Activated CD4-positive, alpha-beta T cell treated with anti-CD3 and anti-CD28 coated beads for 36 hours (primary cell): ENCODE results near the gene KERA. TPM values are rescaled to one million over a fixed set of nuclear protein-coding genes. Genes with fewer than 3 reads are reported as not detected.
"Not testable (repeated sequence)": the region's sequence is repeated elsewhere in the genome, so short reads cannot be mapped to it uniquely, and the experiment has no call there.

ENCODE experiments used
- ATAC-seq: fragments of 200-7000 bp; cut with Tn5 transposase; one replicate; pipeline ENCODE4 v1.10.0; 2021; ENCODE audit warnings: mild to moderate bottlenecking, moderate library complexity
- CTCF ChIA-PET: fragments of 350-600 bp; sonication (Branson Sonifier 250); formaldehyde crosslinking; loops from one replicate; lab custom pipeline; 2021; ENCODE audit warnings: antibody characterized with exemption; lab: Charles Lee
- POLR2A ChIA-PET: fragments of 350-600 bp; sonication (Branson Sonifier 250); formaldehyde crosslinking; loops from one replicate; lab custom pipeline; 2021; ENCODE audit warnings: antibody characterized with exemption, inconsistent platforms; lab: Charles Lee
- DNase-seq: peaks from one replicate; pipeline ENCODE4 v3.0.0-alpha.2; 2020
- H3K27ac Mint-ChIP-seq: one replicate; pipeline ENCODE4 v1.8.0; 2021; ENCODE audit warnings: mixed read lengths
- H3K27me3 Mint-ChIP-seq: one replicate; pipeline ENCODE4 v1.8.0; 2021; ENCODE audit warnings: mixed read lengths
- H3K36me3 Mint-ChIP-seq: one replicate; pipeline ENCODE4 v1.8.0; 2021; ENCODE audit warnings: low read depth, mixed read lengths
- H3K4me1 Mint-ChIP-seq: one replicate; pipeline ENCODE4 v1.8.0; 2021; ENCODE audit warnings: mixed read lengths
- H3K4me3 Mint-ChIP-seq: one replicate; pipeline ENCODE4 v1.8.0; 2021; ENCODE audit warnings: mild to moderate bottlenecking, moderate library complexity, mixed read lengths
- H3K9me3 Mint-ChIP-seq: one replicate; pipeline ENCODE4 v1.8.0; 2021; ENCODE audit warnings: low read depth, mixed read lengths
- intact Hi-C, 2 experiments: fragments of 100-400 bp; cut with DNase I in 1 of 2; cut with micrococcal nuclease in 1 of 2; formaldehyde crosslinking; loops; one replicate each; pipeline versions ENCODE4 v1.14.2 to v1.15.1; 2022 to 2024; cut with DNase I, micrococcal nuclease
- total RNA-seq, 2 experiments: library from RNA; stranded (reverse); gene quantifications; one replicate each; pipeline ENCODE4 v1.2.3, GENCODE V29; 2021

Gene KERA
- total RNA-seq, 2 experiments from 2014 or later: not detected

GRCh38 chr12:91094957-91095356, 37.1 kb upstream of the KERA start:
- DNase-seq (no peak), ATAC-seq (no peak)
- Mint-ChIP-seq H3K27me3 (peaks cover 8% of the 10 kb centered on the region), H3K4me3 (no peak overlapping the region), H3K4me1 (no peaks in the 10 kb centered on the region), H3K9me3 (peaks cover 6% of the 10 kb centered on the region), H3K36me3 (no peaks in the 10 kb centered on the region), H3K27ac (no peak overlapping the region)
- intact Hi-C loops: no loop called here
- CTCF ChIA-PET: interaction anchor here (0.6 kb wide), 1 partner anchor 1615 kb away, joined by 3 read pairs; no protein-coding TSS in a partner anchor
- POLR2A ChIA-PET: no interaction called here

DNA sequence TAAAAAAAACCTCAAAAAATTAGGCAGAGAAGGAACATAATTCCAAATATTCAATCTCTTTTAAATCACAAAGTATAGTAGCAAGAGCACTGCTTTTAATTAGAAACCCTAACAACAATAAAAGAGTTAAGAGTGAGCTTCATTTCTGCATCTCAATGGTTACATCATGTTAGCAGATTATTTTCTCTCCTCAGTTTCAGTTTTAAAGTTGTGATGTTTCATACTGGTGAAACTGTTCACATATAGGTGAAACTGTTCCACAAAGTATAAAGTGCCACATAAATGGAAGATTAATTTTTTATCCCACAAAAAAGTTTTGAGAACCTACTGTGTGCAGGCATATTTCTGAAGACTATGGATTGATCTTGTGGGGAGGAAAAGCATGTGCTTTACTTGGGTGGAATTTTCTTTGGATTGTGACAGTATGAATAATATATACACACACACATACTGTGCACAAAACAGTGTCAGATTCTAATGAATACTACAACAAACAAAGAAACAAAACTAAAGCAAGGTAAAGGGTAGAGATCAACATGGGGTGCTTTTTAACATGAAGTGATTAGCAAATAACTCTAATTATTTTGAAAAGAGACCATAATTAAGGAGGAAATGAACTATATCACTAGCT, 36.3 kb upstream of the KERA start:
- H3K27ac Mint-ChIP-seq: no peak overlapping the region
- no peak overlapping the region for H3K4me3 Mint-ChIP-seq
- DNase-seq (no peak), ATAC-seq (no peak)
- intact Hi-C loops: no loop called here
- H3K4me1 Mint-ChIP-seq: no peaks in the 10 kb centered on the region
- ChIA-PET POLR2A (no interaction called here), CTCF (interaction anchor here (0.6 kb wide), 1 partner anchor 1614 kb away, joined by 3 read pairs; no protein-coding TSS in a partner anchor)
- H3K36me3 Mint-ChIP-seq: no peaks in the 10 kb centered on the region
- H3K27me3 Mint-ChIP-seq: peaks cover 6% of the 10 kb centered on the region
- peaks cover 12% of the 10 kb centered on the region for H3K9me3 Mint-ChIP-seq

GRCh38 chr12:91093341-91093740, 35.5 kb upstream of the KERA start:
- intact Hi-C loops: no loop called here
- CTCF ChIA-PET: no interaction called here
- Mint-ChIP-seq H3K4me1 (no peaks in the 10 kb centered on the region), H3K27ac (no peak overlapping the region), H3K36me3 (no peaks in the 10 kb centered on the region), H3K4me3 (no peak overlapping the region), H3K9me3 (peaks cover 14% of the 10 kb centered on the region), H3K27me3 (peaks cover 6% of the 10 kb centered on the region)
- no peak for DNase-seq
- POLR2A ChIA-PET: no interaction called here
- no peak for ATAC-seq

GRCh38 chr12:91091916-91092715, 34.3 kb upstream of the KERA start:
- H3K4me1 Mint-ChIP-seq: no peaks in the 10 kb centered on the region
- no peak overlapping the region for H3K4me3 Mint-ChIP-seq
- H3K27me3 Mint-ChIP-seq: peaks cover 6% of the 10 kb centered on the region
- ATAC-seq: no peak
- DNase-seq: no peak
- CTCF ChIA-PET: interaction anchor here (0.6 kb wide), 1 partner anchor 16 kb away, joined by 3 read pairs; no protein-coding TSS in a partner anchor
- no peak overlapping the region for H3K27ac Mint-ChIP-seq
- POLR2A ChIA-PET: no interaction called here
- H3K9me3 Mint-ChIP-seq: peaks cover 14% of the 10 kb centered on the region
- H3K36me3 Mint-ChIP-seq: no peaks in the 10 kb centered on the region
- intact Hi-C loops: no loop called here

DNA sequence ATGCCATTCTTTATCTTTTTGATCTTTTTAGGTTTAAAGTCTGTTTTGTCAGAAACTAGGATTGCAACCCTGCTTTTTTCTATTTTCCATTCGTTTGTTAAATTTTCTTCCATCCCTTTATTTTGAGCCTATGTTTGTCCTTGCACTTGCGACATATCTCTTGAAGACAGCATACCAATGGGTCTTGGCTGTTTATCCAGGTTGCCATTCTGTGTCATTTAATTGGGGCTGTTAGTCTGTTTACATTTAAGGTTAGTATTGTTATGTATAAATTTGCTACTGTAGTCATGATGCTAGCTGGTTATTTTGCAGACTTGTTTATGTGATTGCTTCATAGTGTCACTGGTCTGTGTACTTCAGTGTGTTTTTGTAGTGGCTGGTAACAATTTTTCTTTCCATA, 32.1 kb upstream of the KERA start:
- H3K36me3 Mint-ChIP-seq, DNase-seq, ATAC-seq, H3K27ac Mint-ChIP-seq, intact Hi-C loops, POLR2A ChIA-PET, H3K4me1 Mint-ChIP-seq, H3K4me3 Mint-ChIP-seq, H3K27me3 Mint-ChIP-seq: not testable (repeated sequence)
- H3K9me3 Mint-ChIP-seq: peaks cover 14% of the 10 kb centered on the region
- CTCF ChIA-PET: interaction anchor here (0.7 kb wide), 1 partner anchor 819 kb away, joined by 4 read pairs; no protein-coding TSS in a partner anchor

- no peak for DNase-seq
- no peak overlapping the region for H3K27ac Mint-ChIP-seq
- peaks cover 2% of the 10 kb centered on the region for H3K27me3 Mint-ChIP-seq
- no peak overlapping the region for H3K4me3 Mint-ChIP-seq
- H3K9me3 Mint-ChIP-seq: no peaks in the 10 kb centered on the region
- intact Hi-C loops: no loop called here
- ChIA-PET CTCF (interaction anchor here (0.6 kb wide), 1 partner anchor 170 kb away, joined by 3 read pairs; no protein-coding TSS in a partner anchor), POLR2A (no interaction called here)
- H3K4me1 Mint-ChIP-seq: no peaks in the 10 kb centered on the region
- ATAC-seq: no peak
- H3K36me3 Mint-ChIP-seq: no peaks in the 10 kb centered on the region
These were observed 22.2 kb upstream of the KERA start for GRCh38 chr12:91080041-91080440.

- POLR2A ChIA-PET: no interaction called here
These were observed 20.7 kb upstream of the KERA start for GRCh38 chr12:91078501-91078900.

DNA sequence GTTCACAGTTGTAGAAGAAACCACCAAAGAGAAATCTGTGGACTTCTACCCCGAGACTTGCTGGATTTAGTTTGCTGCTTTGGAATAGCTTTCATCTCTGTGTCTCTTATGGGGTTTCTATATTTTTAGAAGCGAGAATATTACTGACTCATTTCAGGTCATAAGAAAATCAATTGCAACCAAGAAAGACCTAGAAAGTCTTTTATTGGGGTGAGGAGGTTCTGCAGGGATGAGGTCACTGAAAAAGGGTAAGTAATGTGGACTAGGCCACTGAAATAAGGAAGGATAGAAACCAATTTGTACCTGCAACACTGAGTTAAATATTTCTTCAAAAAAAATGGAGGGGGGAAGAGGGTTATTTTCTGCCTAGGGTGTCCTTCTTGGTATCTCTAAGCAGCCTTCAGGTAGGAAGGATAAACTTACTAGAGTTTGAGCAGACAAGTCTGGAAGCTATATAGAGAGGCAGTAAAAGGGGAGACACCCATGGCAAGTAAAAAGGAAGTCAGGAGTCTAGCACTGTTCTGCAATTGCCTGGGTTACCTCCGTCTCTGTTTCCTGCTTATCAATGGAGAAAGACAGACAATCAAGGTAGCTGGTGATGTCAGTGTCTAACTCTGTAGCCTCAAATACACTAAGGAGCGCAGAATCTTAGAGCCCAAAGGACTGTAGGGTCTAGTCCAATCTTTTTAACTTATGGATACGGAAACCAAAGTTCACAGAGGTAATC, 19.6 kb upstream of the KERA start:
- Mint-ChIP-seq H3K9me3 (no peaks in the 10 kb centered on the region), H3K4me3 (no peak overlapping the region), H3K27ac (no peak overlapping the region), H3K4me1 (no peaks in the 10 kb centered on the region), H3K36me3 (no peaks in the 10 kb centered on the region), H3K27me3 (peaks cover 4% of the 10 kb centered on the region)
- CTCF ChIA-PET: interaction anchor here (0.9 kb wide), 1 partner anchor 12 kb away, joined by 3 read pairs; no protein-coding TSS in a partner anchor
- POLR2A ChIA-PET: no interaction called here
- intact Hi-C loops: no loop called here
- ATAC-seq: no peak
- no peak for DNase-seq

More at GRCh38 chr12:91078501-91078900, 20.7 kb upstream of the KERA start:
- Mint-ChIP-seq H3K9me3 (no peaks in the 10 kb centered on the region), H3K36me3 (no peaks in the 10 kb centered on the region), H3K27ac (no peak overlapping the region), H3K27me3 (peaks cover 4% of the 10 kb centered on the region), H3K4me1 (no peaks in the 10 kb centered on the region), H3K4me3 (no peak overlapping the region)
- ATAC-seq: no peak
- CTCF ChIA-PET: interaction anchor here (0.9 kb wide), 1 partner anchor 11 kb away, joined by 3 read pairs; no protein-coding TSS in a partner anchor
- intact Hi-C loops: no loop called here
- DNase-seq: no peak

DNA sequence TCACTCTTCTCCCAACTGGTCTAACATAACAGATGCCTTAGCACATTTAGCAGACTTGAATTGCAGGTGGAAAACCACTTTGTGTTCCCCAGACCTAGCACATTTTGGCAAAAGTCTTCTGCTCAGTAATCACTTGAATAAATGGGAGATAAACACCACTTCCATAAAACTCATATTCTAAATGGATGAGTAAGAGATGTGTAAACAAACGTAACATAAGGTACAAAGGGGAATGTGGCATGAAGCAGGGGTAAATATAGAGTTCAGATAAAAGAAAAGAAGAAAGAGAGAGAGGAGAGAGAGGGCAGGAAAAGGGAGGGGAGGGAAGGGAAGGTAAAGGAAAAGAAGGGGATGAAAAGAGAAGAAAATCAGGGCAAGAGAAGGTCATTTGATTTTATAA, 17.0 kb upstream of the KERA start:
- Mint-ChIP-seq H3K4me3 (no peak overlapping the region), H3K27ac (no peak overlapping the region)
- intact Hi-C loops: no loop called here

DNA sequence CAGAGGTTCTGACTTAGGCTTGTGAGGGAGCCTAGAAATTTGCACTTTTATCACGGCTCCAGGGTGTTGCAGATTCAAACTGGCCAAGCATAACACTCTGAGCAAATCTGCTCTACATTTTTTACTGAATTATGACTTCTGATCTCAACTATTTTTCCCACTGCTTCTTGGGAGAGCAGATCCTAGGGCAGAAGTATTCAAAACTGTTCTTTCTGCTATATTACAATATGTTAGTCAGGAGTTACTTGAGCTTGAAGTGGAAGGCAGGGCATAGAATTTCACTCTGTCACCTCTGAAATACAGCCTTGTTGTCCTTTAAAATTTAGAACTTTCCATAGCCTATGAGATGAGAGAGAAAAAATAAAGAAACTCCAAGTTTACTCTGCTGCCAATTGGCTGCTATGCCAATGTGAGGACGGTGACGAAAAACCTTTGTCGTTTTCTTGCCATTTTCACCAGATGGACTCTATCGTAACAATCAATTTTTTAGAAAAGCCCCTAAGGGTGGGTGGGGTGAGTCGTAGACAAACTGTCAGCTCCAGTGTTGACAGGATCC, 16.4 kb upstream of the KERA start:
- intact Hi-C loops: no loop called here
- ChIA-PET POLR2A (no interaction called here), CTCF (no interaction called here)
- no peak overlapping the region for H3K4me3 Mint-ChIP-seq
- no peak for DNase-seq
- H3K27ac Mint-ChIP-seq: no peak overlapping the region
- H3K27me3 Mint-ChIP-seq: peaks cover 6% of the 10 kb centered on the region
- H3K4me1 Mint-ChIP-seq: no peaks in the 10 kb centered on the region
- no peaks in the 10 kb centered on the region for H3K36me3 Mint-ChIP-seq
- no peak for ATAC-seq
- no peaks in the 10 kb centered on the region for H3K9me3 Mint-ChIP-seq

More for the DNA sequence above, 17.0 kb upstream of the KERA start:
- Mint-ChIP-seq H3K4me1 (no peaks in the 10 kb centered on the region), H3K27me3 (peaks cover 4% of the 10 kb centered on the region), H3K9me3 (no peaks in the 10 kb centered on the region), H3K36me3 (no peaks in the 10 kb centered on the region)
- DNase-seq: no peak
- POLR2A ChIA-PET: no interaction called here
- CTCF ChIA-PET: no interaction called here
- ATAC-seq: no peak

DNA sequence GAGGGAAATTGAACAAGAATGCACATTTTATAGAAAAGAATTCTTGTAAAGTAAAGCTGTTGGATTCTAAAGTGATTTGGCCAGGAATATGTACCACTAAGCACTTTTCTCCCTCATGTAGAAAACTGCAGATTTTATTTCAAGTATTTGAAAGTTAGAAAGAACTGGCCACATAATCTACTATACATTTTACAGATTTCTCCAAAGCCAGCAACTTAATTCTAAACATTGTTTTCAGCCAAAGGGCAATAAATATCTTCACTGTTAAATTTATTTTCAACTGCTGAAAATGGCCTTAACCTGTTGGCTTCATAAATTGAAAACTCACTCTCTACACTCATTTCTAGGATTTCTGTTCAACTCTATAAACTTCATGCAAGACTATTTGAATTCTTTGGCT, 15.6 kb upstream of the KERA start:
- ChIA-PET POLR2A (no interaction called here), CTCF (no interaction called here)
- H3K4me1 Mint-ChIP-seq: no peaks in the 10 kb centered on the region
- intact Hi-C loops: no loop called here
- no peak overlapping the region for H3K4me3 Mint-ChIP-seq
- H3K36me3 Mint-ChIP-seq: no peaks in the 10 kb centered on the region
- ATAC-seq (no peak), DNase-seq (no peak)
- no peak overlapping the region for H3K27ac Mint-ChIP-seq
- peaks cover 8% of the 10 kb centered on the region for H3K27me3 Mint-ChIP-seq
- H3K9me3 Mint-ChIP-seq: no peaks in the 10 kb centered on the region
